Retina (tissue), 1 donor: ENCODE measurements around the gene PNKD.
A peak's percentile ranks its signal among the peaks of the same experiment; 100 is the strongest.

Source experiments
- DNase-seq: peaks from one replicate; pipeline ENCODE4 v3.0.0-alpha.2; 2016

The PNKD gene

DNA sequence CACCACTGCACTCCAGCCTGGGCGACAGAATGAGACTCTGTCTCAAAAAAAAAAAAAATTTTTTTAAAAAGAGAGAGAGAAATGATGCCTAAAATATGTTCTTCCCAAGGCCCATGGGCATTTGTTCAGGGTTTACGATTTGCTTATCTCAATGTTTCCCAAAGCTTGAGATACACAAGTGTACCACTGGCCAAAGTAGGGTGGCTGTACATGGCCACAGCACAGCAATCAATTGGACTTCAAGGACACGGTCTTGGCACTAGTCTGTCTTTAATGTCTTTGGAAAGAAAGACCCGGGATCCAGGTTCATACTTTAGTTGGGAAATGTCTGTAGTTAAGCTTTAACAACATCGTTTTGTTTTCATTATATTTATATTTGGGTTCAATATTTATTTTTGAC, 76.9 kb downstream of the PNKD start:
- DNase-seq = no peak

DNA sequence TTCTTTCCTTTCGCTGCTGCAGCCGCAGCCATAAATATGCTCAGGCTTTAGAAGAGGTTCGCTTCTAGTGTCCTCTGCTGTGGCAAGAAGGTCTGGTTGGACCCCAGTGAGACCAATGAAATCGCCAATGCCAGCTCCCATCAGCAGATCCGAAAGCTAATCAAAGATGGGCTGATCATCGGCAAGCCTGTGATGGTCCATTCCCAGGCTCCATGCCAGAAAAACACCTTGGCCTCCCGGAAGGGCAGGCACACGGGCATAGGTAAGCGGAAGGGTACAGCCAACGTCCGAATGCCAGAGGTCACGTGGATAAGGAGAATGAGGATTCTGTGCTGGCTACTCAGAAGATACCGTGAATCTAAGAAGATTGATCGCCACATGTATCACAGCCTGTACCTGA, 83.7 kb downstream of the PNKD start:
- DNase-seq = no peak

DNA sequence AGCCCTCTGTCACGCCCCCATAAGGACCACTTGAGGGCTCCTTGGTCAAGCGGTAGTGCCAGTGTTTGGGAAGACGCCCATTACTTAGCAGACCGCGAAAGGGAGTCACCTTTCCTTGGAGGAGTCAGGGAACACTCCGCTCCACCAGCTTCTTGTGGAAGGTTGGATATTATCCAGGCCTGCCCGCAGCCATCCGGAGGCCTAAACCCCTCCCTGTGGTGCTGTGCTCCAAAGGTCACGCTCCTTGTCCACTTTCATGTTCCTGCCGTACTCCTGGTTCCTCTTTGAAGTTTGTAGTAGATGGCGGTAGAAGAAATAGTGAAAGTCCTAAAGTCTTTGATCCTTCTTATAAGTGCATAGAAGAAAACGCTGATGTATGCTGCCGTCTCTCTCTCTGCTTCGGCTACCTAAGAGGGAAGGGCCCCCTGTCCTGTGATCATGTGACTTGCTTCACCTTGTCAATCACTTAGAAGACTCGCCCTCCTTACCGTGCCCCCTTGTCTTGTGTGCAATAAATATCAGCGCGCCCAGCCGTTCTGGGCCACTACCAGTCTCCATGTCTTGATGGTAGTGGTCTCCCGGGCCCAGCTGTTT, 84.6 kb downstream of the PNKD start:
- no peak for DNase-seq

DNA sequence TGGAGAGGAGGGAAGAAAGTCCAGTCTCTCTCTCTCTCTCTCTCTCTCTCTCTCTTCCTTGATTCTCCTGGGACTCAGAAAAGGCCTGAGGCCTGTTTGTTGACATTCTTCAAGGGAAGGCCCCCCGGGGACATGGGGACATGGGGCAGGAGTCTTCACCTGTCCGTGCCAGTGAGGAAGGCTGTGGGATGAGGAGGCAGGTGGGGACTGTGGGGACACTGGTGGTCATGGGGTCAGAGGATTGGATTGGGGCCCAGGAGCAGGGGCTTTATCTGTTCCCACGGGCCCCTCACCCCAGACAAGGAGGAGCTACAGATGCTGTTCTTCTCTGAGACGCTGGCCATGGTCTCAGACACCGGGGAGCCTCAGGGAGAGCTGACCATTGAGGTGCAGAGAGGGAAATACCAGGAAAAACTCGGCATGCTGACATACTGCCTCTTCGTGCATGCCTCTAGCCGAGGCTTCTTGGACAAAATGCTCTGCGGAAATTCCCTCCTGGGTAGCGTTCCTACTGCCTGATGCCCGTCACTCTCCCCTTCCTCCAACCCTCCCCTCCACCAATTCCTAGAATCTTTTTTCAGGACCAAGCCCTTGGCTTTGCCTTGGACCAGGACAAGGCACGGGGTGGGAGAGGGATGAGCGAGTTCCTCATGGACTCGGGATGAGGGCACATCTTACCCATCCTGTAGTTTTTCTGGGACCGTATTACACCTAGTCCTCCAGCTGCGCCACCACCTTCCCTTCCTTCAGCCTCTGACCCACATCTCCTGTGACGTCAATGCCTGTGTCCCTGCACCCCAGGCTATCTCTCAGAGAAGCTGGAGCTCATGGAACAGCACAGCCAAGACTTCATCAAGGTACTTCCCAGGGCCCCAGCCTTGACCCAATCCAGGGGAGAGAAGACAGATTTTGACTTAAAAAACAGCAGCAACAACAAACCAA, 87.2 kb downstream of the PNKD start:
- peak; percentile 31 for DNase-seq

DNA sequence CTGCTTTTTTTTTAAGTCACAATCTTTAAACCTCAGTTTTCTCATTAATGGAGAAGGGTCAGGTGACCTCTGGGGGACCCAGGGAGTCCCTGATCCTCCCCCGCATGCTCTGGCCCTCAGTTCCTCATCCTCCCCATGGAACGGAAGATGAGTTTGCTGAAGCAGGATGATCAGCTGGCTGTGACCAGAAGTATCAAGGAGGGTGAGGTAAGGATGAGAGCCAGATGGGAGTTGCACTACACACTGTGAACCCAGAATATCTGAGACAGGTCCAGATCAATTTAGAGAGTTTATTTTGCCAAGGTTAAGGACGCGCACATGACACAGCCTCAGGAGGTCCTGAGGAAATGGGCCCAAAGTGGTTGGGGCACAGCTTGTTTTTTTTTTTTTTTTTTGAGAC, 90.1 kb downstream of the PNKD start:
- DNase-seq = no peak

DNA sequence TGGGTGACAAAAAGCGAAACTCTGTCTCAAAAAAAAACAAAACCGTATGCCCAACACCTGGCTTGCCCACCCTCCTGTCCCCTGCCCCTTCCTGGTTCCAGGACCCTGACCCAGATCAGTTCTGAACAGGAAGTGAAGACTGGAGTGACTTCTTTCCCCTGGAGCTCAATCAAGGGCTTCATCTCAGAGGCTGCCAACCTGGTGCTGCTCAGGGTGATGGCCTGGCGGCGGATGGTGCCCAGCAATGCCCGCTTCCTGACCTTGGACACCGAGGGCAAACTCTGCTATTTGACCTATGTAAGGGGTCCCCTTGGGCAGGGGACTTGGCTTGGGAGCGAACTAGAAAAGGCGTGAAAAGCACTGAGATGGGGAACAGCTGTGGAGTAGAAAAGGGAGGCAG, 92.3 kb downstream of the PNKD start:
- DNase-seq = no peak

DNA sequence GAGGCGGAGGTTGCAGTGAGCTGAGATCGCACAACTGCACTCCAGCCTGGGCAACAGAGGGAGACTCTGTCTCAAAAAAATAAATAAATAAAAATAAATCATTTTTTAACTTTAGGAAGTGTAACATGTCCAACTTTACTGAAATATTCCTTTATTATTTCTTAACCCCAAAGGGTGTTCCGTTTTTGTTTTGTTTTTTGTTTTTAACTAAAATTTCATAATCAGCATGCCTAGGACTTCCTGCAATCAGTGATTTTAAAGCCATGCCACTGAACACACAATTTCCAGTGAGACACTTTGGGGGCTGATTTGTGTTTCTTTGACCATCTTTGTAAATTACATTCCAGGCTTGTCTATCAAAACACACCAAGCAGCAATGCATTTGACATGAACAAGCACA, 93.4 kb downstream of the PNKD start:
- no peak for DNase-seq

DNA sequence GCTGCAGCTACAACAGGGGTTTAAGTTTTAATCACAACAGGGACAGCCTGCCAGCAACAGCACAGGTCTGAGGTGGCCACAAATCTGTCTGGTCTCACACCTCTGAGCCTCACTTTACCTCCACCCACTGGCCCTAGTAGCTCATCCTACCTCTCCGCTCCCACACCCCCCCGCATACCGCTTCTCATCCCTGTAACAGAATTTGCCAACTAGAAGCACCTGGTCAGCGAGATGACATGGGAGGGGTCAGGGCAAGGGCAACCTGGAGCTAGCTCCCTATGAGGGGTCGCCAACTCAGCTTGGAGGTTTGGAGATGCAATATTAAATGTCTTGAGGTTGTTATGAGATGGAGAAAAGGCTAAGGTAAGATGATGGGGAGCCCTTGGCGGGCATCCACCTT, 93.9 kb downstream of the PNKD start:
- no peak for DNase-seq

DNA sequence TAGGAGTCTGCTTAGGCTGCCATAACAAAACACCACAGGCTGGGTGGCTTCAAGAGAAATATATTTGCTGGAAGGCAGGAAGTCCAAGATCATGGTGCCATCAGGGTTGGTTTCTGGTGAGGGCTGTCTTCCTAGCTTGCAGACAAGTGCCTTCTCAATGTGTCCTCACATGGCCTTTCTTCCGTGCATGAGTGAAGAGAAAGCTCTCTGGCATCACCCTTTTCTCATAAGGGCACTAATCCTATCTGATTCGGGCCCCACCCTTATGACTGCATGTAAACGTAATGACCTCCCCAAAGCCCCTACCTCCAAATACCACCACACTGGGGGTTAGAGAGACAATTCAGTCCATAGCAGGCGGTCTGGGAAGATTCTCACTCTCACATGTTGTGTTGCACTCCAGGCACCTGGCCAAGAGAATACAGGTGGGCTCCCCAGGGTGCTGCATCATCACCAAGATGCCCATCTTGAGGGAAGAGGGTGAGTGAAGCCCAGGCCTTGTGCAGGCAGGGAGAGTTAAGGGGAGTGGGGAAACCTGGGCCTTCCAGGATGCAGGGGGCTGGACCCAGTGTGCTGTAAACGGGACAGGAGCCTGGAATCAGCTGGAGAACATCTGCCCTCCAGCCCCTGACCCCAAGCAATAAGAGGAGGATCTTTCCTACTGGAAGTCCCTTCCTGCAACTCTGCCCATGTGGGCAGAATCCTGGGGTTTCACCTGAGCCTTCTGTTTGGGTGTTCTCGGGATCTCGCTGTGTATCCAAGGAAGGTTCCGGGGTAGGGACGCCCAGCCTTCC, 96.5 kb downstream of the PNKD start:
- DNase-seq = no peak

DNA sequence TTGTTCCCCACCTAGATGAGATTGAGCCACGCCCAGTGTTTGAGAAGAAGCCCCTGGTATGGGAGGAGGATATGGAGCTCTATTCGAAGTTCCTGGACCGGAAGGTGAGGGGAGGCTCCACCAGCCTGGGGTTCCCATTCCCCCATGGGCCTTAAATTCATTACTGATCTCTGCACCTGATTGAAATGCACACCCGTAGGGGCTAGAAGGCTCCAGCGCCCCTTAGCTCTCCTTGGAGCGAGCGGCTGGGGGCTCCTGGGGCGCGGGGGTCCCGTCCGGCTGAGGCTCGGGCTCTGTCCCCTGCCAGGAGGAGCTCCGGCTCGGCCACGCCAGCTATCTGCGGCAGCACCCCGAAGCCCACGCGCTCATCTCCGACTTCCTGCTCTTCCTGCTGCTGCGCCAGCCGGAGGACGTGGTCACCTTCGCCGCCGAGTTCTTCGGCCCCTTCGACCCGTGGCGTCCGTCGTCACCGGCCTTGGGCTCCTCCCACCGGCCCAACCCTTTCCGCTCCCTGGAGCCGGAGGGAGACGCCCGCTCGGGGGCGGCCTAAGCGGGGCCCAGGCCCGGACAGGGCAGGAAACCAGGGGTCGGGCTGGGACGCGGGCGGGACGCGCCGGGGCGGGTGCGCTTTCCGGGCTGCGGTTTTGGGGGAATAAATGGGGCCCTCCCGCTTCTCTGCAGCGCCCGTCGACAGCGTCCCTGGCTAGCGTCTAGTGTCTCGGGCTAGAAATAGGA, 97.3 kb downstream of the PNKD start:
- DNase-seq = peak; percentile 84

DNA sequence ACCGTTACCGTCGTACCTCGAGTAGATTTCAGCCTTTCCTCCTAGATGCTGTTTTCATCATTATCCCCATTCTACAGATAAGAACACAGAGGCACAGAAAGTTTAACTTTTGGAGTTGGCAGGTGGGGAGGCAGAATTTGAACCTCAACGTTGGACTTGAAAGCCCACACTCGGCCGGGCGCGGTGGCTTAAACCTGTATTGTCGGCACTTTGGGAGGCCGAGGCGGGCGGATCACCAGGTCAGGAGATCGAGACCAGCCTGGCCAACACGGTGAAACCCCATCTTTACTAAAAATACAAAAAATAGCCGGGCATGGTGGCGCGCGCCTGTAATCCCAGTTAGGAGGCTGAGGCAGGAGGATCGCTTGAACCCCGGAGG, 97.8 kb downstream of the PNKD start:
- no peak for DNase-seq

DNA sequence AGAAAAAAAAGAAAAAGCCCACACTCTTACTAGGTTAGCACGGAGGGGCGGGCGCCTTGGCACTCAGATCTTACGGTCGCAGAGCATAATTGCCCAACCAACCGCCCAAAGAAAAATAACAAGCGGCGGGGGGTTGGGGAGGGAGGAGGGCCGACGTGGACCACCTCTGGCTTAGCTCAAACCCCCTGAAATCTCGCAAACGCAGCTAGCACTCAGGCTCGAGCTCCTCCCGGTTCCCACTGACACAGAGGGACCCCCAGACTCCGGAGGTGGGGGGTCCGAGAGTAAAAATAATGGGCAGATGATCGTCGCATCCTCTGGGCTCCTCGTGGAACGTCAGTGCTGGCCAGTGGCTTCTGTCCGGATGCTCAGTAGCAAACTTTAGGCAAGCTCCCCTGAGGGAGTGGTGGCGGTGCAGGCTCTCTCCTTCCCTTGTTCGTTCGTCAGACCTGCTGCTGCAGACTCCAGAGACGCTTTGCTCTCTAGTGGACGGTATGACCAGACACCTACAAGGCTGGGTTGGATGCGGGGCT, 98.4 kb downstream of the PNKD start:
- peak; percentile 70 for DNase-seq

DNA sequence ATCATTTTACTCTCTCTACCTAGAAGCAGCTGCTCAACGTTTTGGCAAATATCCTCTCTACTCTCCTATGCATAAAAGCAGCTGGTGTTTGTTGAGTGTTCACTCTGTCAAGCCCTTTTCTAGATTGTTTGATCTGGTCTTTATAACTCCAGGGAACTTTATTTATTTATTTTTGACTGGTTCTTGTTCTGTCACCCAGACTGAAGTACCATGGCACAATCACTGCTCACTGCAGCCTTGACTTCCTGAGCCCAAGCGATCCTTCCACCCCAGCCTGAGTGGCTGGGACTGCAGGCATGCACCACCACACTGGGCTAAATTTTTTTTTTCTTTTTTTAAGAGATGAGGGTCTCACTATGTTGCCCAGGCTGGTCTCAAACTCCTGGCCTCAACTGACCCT, 99.0 kb downstream of the PNKD start:
- DNase-seq = no peak

DNA sequence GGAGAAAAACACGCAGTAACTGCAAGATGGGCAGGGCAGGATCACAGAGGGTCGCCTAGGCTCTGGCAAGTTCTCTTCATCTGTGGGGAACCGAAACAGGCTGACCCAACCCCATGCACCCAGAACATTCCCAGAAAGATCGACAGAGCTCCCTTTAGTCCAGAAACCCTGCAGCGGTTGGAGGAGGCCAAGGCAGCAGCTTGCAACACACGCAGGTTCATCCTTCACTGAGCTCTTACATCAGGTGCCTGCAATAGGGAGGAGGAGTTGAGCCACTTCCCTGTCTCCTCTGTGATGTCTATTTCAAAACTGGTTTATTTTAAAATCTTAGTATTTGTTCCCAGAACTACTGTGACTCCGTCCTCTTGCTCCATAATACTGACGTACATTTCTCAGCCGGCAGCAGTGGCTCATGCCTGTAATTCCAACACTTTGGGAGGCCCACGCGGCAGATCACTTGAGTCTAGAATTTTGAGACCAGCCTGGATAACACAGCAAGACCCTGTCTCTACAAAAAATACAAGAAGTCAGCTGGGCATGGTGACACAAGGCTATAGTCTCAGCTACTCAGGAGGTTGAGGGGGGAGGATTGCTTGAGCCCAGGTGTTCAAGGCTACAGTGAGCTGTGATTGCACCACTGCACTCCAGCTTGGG, 100.2 kb downstream of the PNKD start:
- no peak for DNase-seq

DNA sequence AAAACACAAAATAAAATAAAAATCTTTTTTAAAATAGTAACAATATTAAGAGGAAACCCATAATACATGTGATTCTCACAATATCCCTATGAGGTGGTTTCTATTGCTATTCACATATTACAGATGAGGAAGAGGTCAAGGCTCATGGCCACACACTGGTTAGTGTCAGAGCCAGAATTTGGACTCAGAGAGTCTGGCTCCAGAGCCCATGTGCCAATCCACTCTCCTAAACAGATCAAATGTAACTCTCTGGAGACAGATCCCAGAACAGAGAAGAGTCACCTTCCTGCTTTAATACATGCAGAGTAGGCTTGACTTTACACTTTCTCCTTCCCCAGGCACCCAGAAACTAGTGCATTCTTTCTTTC, 101.6 kb downstream of the PNKD start:
- no peak for DNase-seq

DNA sequence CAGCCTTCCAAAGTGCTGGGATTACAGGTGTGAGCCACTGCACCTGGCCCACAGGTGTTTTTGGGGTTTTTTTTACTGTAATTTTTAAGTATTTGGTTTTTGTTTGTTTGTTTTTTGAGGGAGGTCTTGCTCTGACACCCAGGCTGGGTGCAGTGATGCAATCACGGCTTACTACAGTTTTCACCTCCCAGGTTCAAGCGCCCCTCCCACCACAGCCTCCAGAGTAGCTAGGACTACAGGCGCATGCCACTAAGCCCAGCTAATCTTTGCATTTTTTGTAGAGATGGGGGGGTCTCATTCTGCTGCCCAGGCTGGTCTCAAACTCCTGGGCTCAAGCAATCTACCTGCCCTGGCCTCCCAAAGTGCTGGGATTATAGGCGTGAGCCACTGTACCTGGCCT, 104.5 kb downstream of the PNKD start:
- DNase-seq = no peak

DNA sequence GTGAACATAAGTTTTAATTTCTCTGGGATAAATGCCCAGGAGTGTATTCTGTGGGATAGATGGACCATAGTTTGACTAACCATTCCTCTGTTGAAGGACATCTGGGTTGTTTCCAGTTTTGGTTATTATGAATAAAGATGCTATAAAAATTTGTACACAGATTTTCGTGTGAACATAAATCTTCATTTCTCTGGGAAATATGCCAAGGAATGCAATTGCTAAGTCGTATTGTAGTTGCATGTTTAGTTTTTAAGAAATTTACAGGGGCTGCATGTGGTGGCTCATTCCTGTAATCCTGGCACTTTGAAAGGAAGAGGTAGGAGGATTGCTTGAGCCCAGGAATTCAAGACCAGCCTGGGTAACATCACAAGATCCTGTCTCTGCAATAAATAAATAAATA, 104.9 kb downstream of the PNKD start:
- DNase-seq = no peak

DNA sequence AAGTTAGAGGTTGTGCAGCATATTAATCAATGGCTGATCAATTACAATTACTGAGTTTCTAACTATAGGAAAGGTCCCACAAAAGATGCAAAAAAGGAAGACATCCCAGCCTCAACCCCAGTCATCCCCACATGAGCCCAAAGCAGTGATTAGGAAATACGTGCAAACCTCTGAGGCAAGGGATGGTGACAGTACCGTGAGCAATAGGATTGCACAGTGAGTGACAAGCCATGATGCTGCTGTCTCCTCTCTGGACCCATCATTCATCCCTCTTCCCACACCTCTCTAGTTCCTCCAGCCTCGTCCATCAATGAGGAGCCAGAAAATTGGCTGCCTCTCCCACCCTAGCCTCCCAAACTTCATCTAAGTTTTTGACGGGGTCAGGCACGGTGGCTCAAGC, 107.7 kb downstream of the PNKD start:
- DNase-seq = no peak

DNA sequence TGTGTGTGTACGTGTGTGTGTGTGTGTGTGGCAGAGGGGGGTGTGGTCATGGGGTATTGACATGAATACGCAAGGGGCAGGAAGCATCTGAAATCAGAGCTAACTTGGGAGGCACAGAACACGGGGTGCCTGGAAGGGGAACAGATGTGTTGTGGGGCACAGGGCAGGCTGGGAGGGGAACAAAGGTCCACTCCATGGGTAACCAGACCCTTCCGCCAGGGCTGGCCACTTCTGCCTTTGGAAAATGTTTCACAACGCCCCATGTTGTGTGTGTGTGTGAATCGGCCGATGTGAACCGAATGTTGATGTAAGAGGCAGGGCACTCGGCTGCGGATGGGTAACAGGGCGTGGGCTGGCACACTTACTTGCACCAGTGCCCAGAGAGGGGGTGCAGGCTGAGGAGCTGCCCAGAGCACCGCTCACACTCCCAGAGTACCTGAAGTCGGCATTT, 111.6 kb downstream of the PNKD start, which contains the start of gene SLC11A1:
Gene SLC11A1 (plus strand): TSS at position 358 of the 451 bp plus-strand sequence. CDS start 96 bp downstream, outside the sequence.
- no peak for DNase-seq

DNA sequence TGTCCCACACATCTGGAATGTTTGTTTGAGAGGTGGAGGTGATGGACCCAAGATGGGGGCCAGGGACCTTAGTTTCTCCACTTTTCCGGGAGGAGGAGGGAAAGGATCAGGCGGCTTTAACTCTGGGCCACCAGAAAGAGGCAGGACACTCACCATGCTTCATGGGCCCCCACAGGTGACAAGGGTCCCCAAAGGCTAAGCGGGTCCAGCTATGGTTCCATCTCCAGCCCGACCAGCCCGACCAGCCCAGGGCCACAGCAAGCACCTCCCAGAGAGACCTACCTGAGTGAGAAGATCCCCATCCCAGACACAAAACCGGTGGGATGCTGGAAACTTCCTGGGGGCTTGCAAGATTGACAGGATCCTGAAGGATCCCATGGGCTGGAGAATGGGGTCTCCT, 112.5 kb downstream of the PNKD start:
- DNase-seq = no peak

DNA sequence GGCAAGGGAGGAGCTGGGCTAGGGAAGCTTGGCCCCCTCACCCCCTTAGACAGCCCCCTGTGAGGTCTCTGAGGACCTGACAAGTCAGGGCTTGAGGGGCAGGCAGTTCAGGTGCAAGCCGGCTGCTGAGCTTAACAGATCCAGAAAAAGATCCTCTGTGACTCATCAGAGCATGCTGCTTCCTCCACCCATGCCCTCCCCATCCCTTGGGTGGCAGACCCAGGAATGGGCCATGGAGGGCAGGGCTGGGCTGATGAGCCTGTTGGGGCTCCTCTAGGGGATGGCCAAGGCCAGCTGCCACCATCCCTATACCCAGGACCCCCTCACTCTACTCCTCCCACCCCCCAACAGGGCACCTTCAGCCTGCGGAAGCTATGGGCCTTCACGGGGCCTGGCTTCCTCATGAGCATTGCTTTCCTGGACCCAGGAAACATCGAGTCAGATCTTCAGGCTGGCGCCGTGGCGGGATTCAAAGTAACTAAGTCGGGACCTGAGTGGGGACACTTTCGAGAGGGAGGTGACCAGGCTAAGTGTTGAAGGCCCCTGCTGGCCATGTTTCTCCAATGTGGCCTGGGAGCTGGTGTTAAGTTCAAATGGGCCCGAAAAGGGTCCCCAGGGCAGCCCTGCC, 113.7 kb downstream of the PNKD start:
- DNase-seq = no peak

DNA sequence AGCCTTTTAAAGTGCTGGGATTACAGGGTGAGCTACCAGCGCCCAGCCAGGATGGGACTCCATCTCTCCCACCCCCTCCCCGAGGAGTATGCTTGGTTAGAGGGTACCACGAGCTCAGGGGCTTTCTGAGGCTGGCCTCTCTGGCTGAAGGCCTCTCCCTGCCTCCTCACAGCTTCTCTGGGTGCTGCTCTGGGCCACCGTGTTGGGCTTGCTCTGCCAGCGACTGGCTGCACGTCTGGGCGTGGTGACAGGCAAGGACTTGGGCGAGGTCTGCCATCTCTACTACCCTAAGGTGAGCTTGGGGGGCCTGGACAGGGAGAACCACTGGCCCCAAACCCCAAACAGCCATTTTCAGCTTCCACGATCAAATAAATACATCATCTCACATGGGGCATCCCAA, 114.7 kb downstream of the PNKD start:
- DNase-seq = no peak
